T-helper 1 cell treated with Interleukin-12 subunit alpha and Interleukin-12 subunit beta and Interleukin-4 antibody, amounts not matched to agents 30 μg/mL and 1 μg/mL, for 36 hours (primary cell): ENCODE data around the gene MRM2.

ENCODE experiments used
- H3K27ac Mint-ChIP-seq: one replicate; pipeline ENCODE4 v1.8.0; 2021; ENCODE audit warnings: mild to moderate bottlenecking, mixed read lengths
- H3K27me3 Mint-ChIP-seq: one replicate; pipeline ENCODE4 v1.8.0; 2021; ENCODE audit warnings: low read depth, mixed read lengths
- H3K36me3 Mint-ChIP-seq: one replicate; pipeline ENCODE4 v1.8.0; 2021; ENCODE audit warnings: low read depth, mixed read lengths
- H3K4me1 Mint-ChIP-seq: one replicate; pipeline ENCODE4 v1.8.0; 2021; ENCODE audit warnings: low read depth, mixed read lengths
- H3K4me3 Mint-ChIP-seq: one replicate; pipeline ENCODE4 v1.8.0; 2021; ENCODE audit warnings: mild to moderate bottlenecking, moderate library complexity, mixed read lengths
- H3K9me3 Mint-ChIP-seq: one replicate; pipeline ENCODE4 v1.8.0; 2021; ENCODE audit warnings: mixed read lengths

The MRM2 gene

GRCh38 chr7:2257046-2257551 lies 15.1 kb upstream of the MRM2 start:
- Mint-ChIP-seq H3K9me3 (no peaks in the 10 kb centered on the region), H3K27ac (no peak overlapping the region), H3K36me3 (no peaks in the 10 kb centered on the region), H3K4me3 (no peak overlapping the region), H3K4me1 (peaks cover 9% of the 10 kb centered on the region), H3K27me3 (no peaks in the 10 kb centered on the region)

GRCh38 chr7:2256306-2257045 lies 14.5 kb upstream of the MRM2 start:
- no peak overlapping the region for H3K27ac Mint-ChIP-seq
- H3K36me3 Mint-ChIP-seq: no peaks in the 10 kb centered on the region
- no peaks in the 10 kb centered on the region for H3K9me3 Mint-ChIP-seq
- no peak overlapping the region for H3K4me3 Mint-ChIP-seq
- no peaks in the 10 kb centered on the region for H3K27me3 Mint-ChIP-seq
- peaks cover 4% of the 10 kb centered on the region for H3K4me1 Mint-ChIP-seq

GRCh38 chr7:2255145-2256139 lies 13.4 kb upstream of the MRM2 start:
- Mint-ChIP-seq H3K4me3 (no peak overlapping the region), H3K4me1 (peaks cover 3% of the 10 kb centered on the region), H3K9me3 (no peaks in the 10 kb centered on the region), H3K27me3 (no peaks in the 10 kb centered on the region), H3K27ac (no peak overlapping the region), H3K36me3 (no peaks in the 10 kb centered on the region)

- H3K9me3 Mint-ChIP-seq: no peaks in the 10 kb centered on the region
- peaks cover 4% of the 10 kb centered on the region for H3K4me1 Mint-ChIP-seq
- no peaks in the 10 kb centered on the region for H3K27me3 Mint-ChIP-seq
- no peaks in the 10 kb centered on the region for H3K36me3 Mint-ChIP-seq
- no peak overlapping the region for H3K4me3 Mint-ChIP-seq
- H3K27ac Mint-ChIP-seq: no peak overlapping the region
Measured at GRCh38 chr7:2254429-2255144, 12.6 kb upstream of the MRM2 start.

- Mint-ChIP-seq H3K27me3 (no peaks in the 10 kb centered on the region), H3K9me3 (no peaks in the 10 kb centered on the region), H3K4me1 (peaks cover 12% of the 10 kb centered on the region), H3K4me3 (no peak overlapping the region), H3K36me3 (peaks cover 4% of the 10 kb centered on the region), H3K27ac (no peak overlapping the region)
Measured at GRCh38 chr7:2253525-2254244, 11.7 kb upstream of the MRM2 start.

GRCh38 chr7:2253021-2253420 lies 11.0 kb upstream of the MRM2 start:
- no peaks in the 10 kb centered on the region for H3K27me3 Mint-ChIP-seq
- no peak overlapping the region for H3K4me3 Mint-ChIP-seq
- peaks cover 16% of the 10 kb centered on the region for H3K4me1 Mint-ChIP-seq
- H3K27ac Mint-ChIP-seq: no peak overlapping the region
- no peaks in the 10 kb centered on the region for H3K9me3 Mint-ChIP-seq
- H3K36me3 Mint-ChIP-seq: peaks cover 4% of the 10 kb centered on the region

GRCh38 chr7:2251841-2252771 lies 10.1 kb upstream of the MRM2 start:
- Mint-ChIP-seq H3K27ac (no peak overlapping the region), H3K9me3 (no peaks in the 10 kb centered on the region), H3K4me3 (no peak overlapping the region), H3K4me1 (peaks cover 18% of the 10 kb centered on the region), H3K36me3 (peaks cover 6% of the 10 kb centered on the region), H3K27me3 (no peaks in the 10 kb centered on the region)

GRCh38 chr7:2251381-2251780 lies 9.4 kb upstream of the MRM2 start:
- Mint-ChIP-seq H3K9me3 (no peaks in the 10 kb centered on the region), H3K27ac (no peak overlapping the region), H3K4me1 (peaks cover 18% of the 10 kb centered on the region), H3K27me3 (no peaks in the 10 kb centered on the region), H3K4me3 (no peak overlapping the region), H3K36me3 (peaks cover 6% of the 10 kb centered on the region)

- no peak overlapping the region for H3K27ac Mint-ChIP-seq
- H3K4me1 Mint-ChIP-seq: peaks cover 19% of the 10 kb centered on the region
- H3K9me3 Mint-ChIP-seq: no peaks in the 10 kb centered on the region
- no peak overlapping the region for H3K4me3 Mint-ChIP-seq
- H3K36me3 Mint-ChIP-seq: peaks cover 6% of the 10 kb centered on the region
- H3K27me3 Mint-ChIP-seq: no peaks in the 10 kb centered on the region
Measured at GRCh38 chr7:2249744-2250323, 7.8 kb upstream of the MRM2 start.

GRCh38 chr7:2248984-2249694 lies 7.1 kb upstream of the MRM2 start:
- Mint-ChIP-seq H3K9me3 (no peaks in the 10 kb centered on the region), H3K4me1 (peaks cover 19% of the 10 kb centered on the region), H3K4me3 (peak overlapping the region; percentile 70), H3K27me3 (no peaks in the 10 kb centered on the region), H3K36me3 (peaks cover 6% of the 10 kb centered on the region), H3K27ac (peak overlapping the region; percentile 76)

- no peak overlapping the region for H3K27ac Mint-ChIP-seq
- no peaks in the 10 kb centered on the region for H3K27me3 Mint-ChIP-seq
- H3K36me3 Mint-ChIP-seq: peaks cover 6% of the 10 kb centered on the region
- H3K9me3 Mint-ChIP-seq: no peaks in the 10 kb centered on the region
- H3K4me1 Mint-ChIP-seq: peaks cover 22% of the 10 kb centered on the region
- no peak overlapping the region for H3K4me3 Mint-ChIP-seq
Measured at GRCh38 chr7:2247141-2247995, 5.4 kb upstream of the MRM2 start.
